Spleen (tissue), 11 donors: ENCODE data around the gene TCHP. TPM values are rescaled to one million over a fixed set of nuclear protein-coding genes. Genes with fewer than 3 reads are reported as not detected.

Experiments
- DNase-seq: peaks from one replicate; pipeline ENCODE4 v3.0.0-alpha.2; 2020
- H3K27ac ChIP-seq, 8 donors: fragments of 200-600 bp; sonication (generic) in 7 of 8; 1 replicate in 4 of 8; 2 replicates in 4 of 8; pipeline versions ENCODE4 v1.5.0 to v1.8.0; 2016 to 2021; ENCODE audit warnings: inconsistent platforms in 4 of 8, mild to moderate bottlenecking in 4 of 8, moderate library complexity in 1 of 8
- H3K27me3 ChIP-seq, 7 donors: fragments of 200-600 bp; sonication (generic) in 6 of 7; replicated peaks in 1 of 7; 1 replicate in 4 of 7; 2 replicates in 3 of 7; pipeline versions ENCODE4 v1.5.0 to v1.8.0; 2016 to 2021; ENCODE audit warnings: inconsistent platforms in 3 of 7, mild to moderate bottlenecking in 1 of 7
- H3K36me3 ChIP-seq, 6 donors: fragments of 200-600 bp; sonication (generic) in 5 of 6; 1 replicate in 4 of 6; 2 replicates in 2 of 6; pipeline versions ENCODE4 v1.5.0 to v1.8.0; 2016 to 2021; ENCODE audit warnings: inconsistent platforms in 2 of 6
- H3K4me1 ChIP-seq, 6 donors: fragments of 200-600 bp; sonication (generic) in 5 of 6; 1 replicate in 3 of 6; 2 replicates in 3 of 6; pipeline versions ENCODE4 v1.5.0 to v1.8.0; 2016 to 2021; ENCODE audit warnings: inconsistent platforms in 3 of 6
- H3K4me3 ChIP-seq, 8 donors: fragments of 200-600 bp; sonication (generic) in 7 of 8; 1 replicate in 4 of 8; 2 replicates in 4 of 8; pipeline versions ENCODE4 v1.5.0 to v1.8.0; 2016 to 2021; ENCODE audit warnings: inconsistent platforms in 4 of 8, mild to moderate bottlenecking in 4 of 8, moderate library complexity in 2 of 8
- H3K9me3 ChIP-seq, 8 donors: fragments of 200-600 bp; sonication (generic) in 7 of 8; 1 replicate in 4 of 8; 2 replicates in 4 of 8; pipeline versions ENCODE4 v1.5.0 to v1.8.0; 2016 to 2021; ENCODE audit warnings: inconsistent platforms in 4 of 8
- CTCF ChIP-seq, 11 experiments: fragments of 200-600 bp in 7 of 11; fragments of 450-650 bp in 4 of 11; sonication (generic) in 4 of 11; IDR thresholded peaks in 8 of 11; conservative IDR thresholded peaks in 3 of 11; 1 replicate in 7 of 11; 2 replicates in 4 of 11; pipeline versions ENCODE4 v1.4.0 to v1.8.0; 2016 to 2021; ENCODE audit warnings: antibody characterized with exemption in 11 of 11, inconsistent platforms in 4 of 11, mild to moderate bottlenecking in 1 of 11
- POLR2A ChIP-seq, 3 donors: fragments of 450-650 bp; IDR thresholded peaks; one replicate each; pipeline ENCODE4 v1.5.1; 2017; ENCODE audit warnings: antibody characterized with exemption in 3 of 3, mild to moderate bottlenecking in 1 of 3
- POLR2AphosphoS5 ChIP-seq, 3 donors: sonication (generic); formaldehyde crosslinking; IDR thresholded peaks; one replicate each; pipeline ENCODE4 v1.5.1; 2017; ENCODE audit warnings: antibody characterized with exemption in 3 of 3
- WGBS, 5 donors: extraction: QIAGEN DNeasy Blood & Tissue Kit in 3 of 5; methylation state at CpG; one replicate each; pipeline versions ENCODE4 v1.1.5 to v1.1.7; 2013 to 2018; 5-methylcytosine and 5-hydroxymethylcytosine counted together
- intact Hi-C: fragments of 100-400 bp; cut with DNase I; formaldehyde crosslinking; loops from one replicate; pipeline ENCODE4 v1.15.0; 2023; ENCODE audit warnings: low total_unique reads
- polyA plus RNA-seq, 3 donors: library from polyadenylated mRNA; stranded (reverse); fragments of 200-250 nt; gene quantifications; one replicate each; pipeline ENCODE4 v1.2.1, GENCODE V29; 2013
- total RNA-seq, 7 donors: library from RNA; depleted of rRNA in 3 of 7; stranded (reverse); fragments of >200 nt in 3 of 7; fragmentation: NEBNext Ultra II Directional in 4 of 7; extraction: Animal tissue kit (Norgen Biotek cat#: 25700) in 4 of 7; gene quantifications; one replicate each; pipeline versions ENCODE4 v1.1.0 to v1.2.1, GENCODE V29; 2016 to 2021
- donor health status: healthy with polysubstance abuse.
- donor health status: DM: no; HTN: no; CAD: no; lungs with moderate emphysema.
- donor health status: DM: no; HTN: no; CAD: no.
- donor health status: Bipolar disorder and iron deficiency.
- donor health status: healthy.
- donor health status: DM: no; HTN: no; CAD: no.
- donor health status: DM: yes; HTN: yes; CAD: no.

TCHP gene
- total and polyA plus RNA-seq, 10 donors, result 7.3 to 35.9 (median 24.5) TPM

DNA sequence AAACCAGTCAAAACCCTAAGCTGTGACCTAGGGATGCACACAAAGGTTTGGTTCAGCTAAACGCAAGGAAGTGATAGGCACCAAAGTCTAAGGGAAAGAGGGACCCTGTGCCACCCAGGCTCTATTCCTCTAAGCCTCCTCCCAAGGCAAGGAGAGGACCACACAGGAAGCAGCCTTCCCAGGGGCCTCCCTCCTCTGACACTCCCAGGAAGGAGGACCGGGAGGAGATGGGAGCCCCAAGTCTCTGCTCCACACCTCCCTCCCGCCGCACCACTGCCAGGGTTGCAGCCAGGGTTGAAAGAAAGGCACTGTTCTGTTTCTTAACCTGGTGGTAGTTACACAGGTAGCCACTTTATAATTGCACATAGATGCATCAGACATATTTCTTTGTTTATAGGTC lies 21.9 kb downstream of the TCHP start:
- intact Hi-C loops, result no loop called here
- DNase-seq, result no peak
- Histone ChIP-seq H3K4me1 (peaks cover 0 to 5% (median 0%) of the 10 kb centered on the region in 6 donors), H3K27ac (no peak overlapping the region), H3K27me3 (no peaks in the 10 kb centered on the region), H3K36me3 (peaks cover 5 to 100% (median 66%) of the 10 kb centered on the region in 6 donors), H3K9me3 (no peaks in the 10 kb centered on the region), H3K4me3 (no peak overlapping the region)
- WGBS, 5 donors, result 78 to 92% (median 90%) methylated on average over 2 to 4 of the region's 4 CpGs
- TF ChIP-seq POLR2A (IDR thresholded peaks at IDR 0.05), result no peak
- TF ChIP-seq CTCF (IDR thresholded peaks at IDR 0.05 in 8 of 11, conservative IDR thresholded peaks at IDR 0.05 in 3 of 11), result no peak
- TF ChIP-seq POLR2AphosphoS5 (IDR thresholded peaks at IDR 0.05), result no peak

- Histone ChIP-seq H3K9me3 (no peaks in the 10 kb centered on the region), H3K27ac (no peak overlapping the region), H3K36me3 (peaks cover 0 to 100% (median 57%) of the 10 kb centered on the region in 6 donors), H3K4me1 (peaks cover 0 to 5% (median 0%) of the 10 kb centered on the region in 6 donors), H3K4me3 (no peak overlapping the region), H3K27me3 (no peaks in the 10 kb centered on the region)
- TF ChIP-seq CTCF (IDR thresholded peaks at IDR 0.05 in 8 of 11, conservative IDR thresholded peaks at IDR 0.05 in 3 of 11) (no peak), POLR2AphosphoS5 (IDR thresholded peaks at IDR 0.05) (no peak), POLR2A (IDR thresholded peaks at IDR 0.05) (no peak)
- 91 to 97% (median 92%) methylated on average over 4 to 5 of the region's 5 CpGs for WGBS, 5 donors
- DNase-seq, result no peak
- intact Hi-C loops, result no loop called here
Observed at GRCh38 chr12:109923038-109923437, 23.0 kb downstream of the TCHP start.

DNA sequence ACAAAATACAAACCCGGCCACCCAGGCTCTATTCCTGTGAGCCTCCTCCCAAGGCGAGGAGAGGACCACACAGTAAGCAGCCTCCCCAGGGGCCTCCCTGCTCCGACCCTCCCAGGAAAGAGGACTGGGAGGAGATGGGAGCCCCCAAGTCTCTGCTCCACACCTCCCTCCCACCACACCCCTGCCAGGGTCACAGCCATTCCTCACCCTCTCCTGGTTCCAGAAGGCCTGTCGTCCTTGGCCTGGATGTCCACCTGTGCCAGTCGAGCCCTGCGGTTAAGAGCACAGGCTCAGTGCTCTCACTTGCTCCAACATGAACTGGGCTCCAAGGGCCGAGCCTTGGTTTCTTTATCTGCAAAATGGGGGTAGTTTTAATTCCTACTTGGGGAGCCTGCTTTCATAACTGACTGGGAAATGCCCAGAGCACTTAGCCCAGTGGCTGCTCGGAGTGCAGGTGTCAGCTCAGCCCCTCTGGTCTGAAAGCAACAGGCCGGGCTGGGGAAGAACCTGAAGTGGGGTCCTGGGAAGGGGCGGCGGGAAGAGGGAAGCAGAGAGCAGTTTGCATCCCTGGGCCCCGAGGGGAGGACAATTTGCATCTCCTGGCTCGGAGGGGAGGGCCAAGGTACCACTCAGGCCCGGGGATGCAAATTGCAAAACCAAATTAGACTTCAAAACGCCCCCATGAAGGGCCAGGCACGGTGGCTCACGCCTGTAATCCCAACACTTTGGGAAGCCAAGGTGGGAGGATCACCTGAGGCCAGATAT lies 23.6 kb downstream of the TCHP start:
- no peaks in the 10 kb centered on the region for H3K27me3 ChIP-seq
- no peak overlapping the region for H3K27ac ChIP-seq
- no peaks in the 10 kb centered on the region for H3K9me3 ChIP-seq
- WGBS, 5 donors, result 66 to 88% (median 83%) methylated on average over 15 to 17 of the region's 17 CpGs
- H3K36me3 ChIP-seq, result peaks cover 0 to 100% (median 53%) of the 10 kb centered on the region in 6 donors
- TF ChIP-seq POLR2AphosphoS5 (IDR thresholded peaks at IDR 0.05), result no peak
- no peak for TF ChIP-seq CTCF (IDR thresholded peaks at IDR 0.05 in 8 of 11, conservative IDR thresholded peaks at IDR 0.05 in 3 of 11)
- no peak for TF ChIP-seq POLR2A (IDR thresholded peaks at IDR 0.05)
- intact Hi-C loops, result no loop called here
- no peak overlapping the region for H3K4me3 ChIP-seq
- H3K4me1 ChIP-seq, result peaks cover 0 to 5% (median 0%) of the 10 kb centered on the region in 6 donors
- no peak for DNase-seq

- DNase-seq, result no peak
- TF ChIP-seq POLR2AphosphoS5 (IDR thresholded peaks at IDR 0.05), result peak in 1 of 3 donors; percentile 30
- no peak for TF ChIP-seq POLR2A (IDR thresholded peaks at IDR 0.05)
- Histone ChIP-seq H3K27ac (no peak overlapping the region), H3K4me1 (peaks cover 0 to 13% (median 5%) of the 10 kb centered on the region in 6 donors), H3K27me3 (no peaks in the 10 kb centered on the region), H3K36me3 (peaks cover 0 to 100% (median 47%) of the 10 kb centered on the region in 6 donors), H3K4me3 (no peak overlapping the region), H3K9me3 (no peaks in the 10 kb centered on the region)
- intact Hi-C loops, result loop anchor here (5.0 kb wide), 1 partner anchor 73 kb away; no protein-coding TSS in a partner anchor
- WGBS, 5 donors, result 84 to 85% (median 85%) methylated on average over 17 to 20 of the region's 20 CpGs
Observed at GRCh38 chr12:109925185-109925840, 25.2 kb downstream of the TCHP start.
